Motor neuron (in vitro differentiated cells): Measurements from ENCODE around the gene DCAF15. TPM values are rescaled to one million over a fixed set of nuclear protein-coding genes. Genes with fewer than 3 reads are reported as not detected.
"Not testable (repeated sequence)": the region's sequence is repeated elsewhere in the genome, so short reads cannot be mapped to it uniquely, and the experiment has no call there.

Experiments
- ATAC-seq, 8 experiments: fragments of 200-7000 bp; cut with Tn5 transposase; replicated peaks in 6 of 8; 2 replicates each; pipeline ENCODE4 v1.8.0; 2021; ENCODE audit warnings: mild to moderate bottlenecking in 8 of 8, moderate library complexity in 8 of 8
- H3K27ac ChIP-seq, 2 donors: fragments of 250-450 bp; sonication (Bioruptor Pico); 2 replicates each; pipeline ENCODE4 v1.9.0; 2021; ENCODE audit warnings: antibody characterized with exemption in 2 of 2, mild to moderate bottlenecking in 2 of 2, moderate library complexity in 1 of 2
- H3K4me1 ChIP-seq, 2 donors: fragments of 250-450 bp; sonication (Bioruptor Pico); replicated peaks in 1 of 2; 2 replicates each; pipeline ENCODE4 v1.6.1; 2021; ENCODE audit warnings: antibody characterized with exemption in 2 of 2, mild to moderate bottlenecking in 2 of 2, moderate library complexity in 1 of 2
- H3K4me3 ChIP-seq, 5 donors: fragments of 250-450 bp; sonication (Bioruptor Pico); 2 replicates each; pipeline ENCODE4 v1.9.0; 2021; ENCODE audit warnings: antibody characterized with exemption in 5 of 5, mild to moderate bottlenecking in 5 of 5, moderate library complexity in 4 of 5
- WGBS, 10 experiments: fragments of 450-650 bp; shearing (Covaris generic); methylation state at CpG; one replicate each; pipeline ENCODE4 v1.0.0; 2022; 5-methylcytosine and 5-hydroxymethylcytosine counted together
- in situ Hi-C, 9 experiments: fragments of 400-800 bp; cut with MboI; loops; one replicate each; pipeline ENCODE4 v1.15.0; 2021; ENCODE audit warnings: low sequenced_read_pairs in 9 of 9, low pct_unique_long_range_greater_than_20kb in 2 of 9; ENCODE audit not compliant: unreplicated experiment in 9 of 9
- total RNA-seq, 8 experiments: library from RNA; unstranded; fragments of 300-600 nt; gene quantifications; 2 replicates each; pipeline versions ENCODE4 v1.2.3 to v1.2.4, GENCODE V29; 2022

The DCAF15 gene
- total RNA-seq, 8 experiments from 2014 or later, result 8.4 to 46.5 (median 22.9) TPM

- peaks cover 0 to 8% of the 10 kb centered on the region in 2 donors for H3K4me1 ChIP-seq
- no peak for ATAC-seq
- no peak overlapping the region for H3K4me3 ChIP-seq
- 97 to 100% (median 100%) methylated on average over 1 to 6 of the region's 20 CpGs; no CpG with 5 or more reads in 5 of the 10 experiments for WGBS, 10 experiments
- H3K27ac ChIP-seq, result no peak overlapping the region
- in situ Hi-C loops, result no loop called here
Measured at GRCh38 chr19:13965926-13966683, 13.8 kb downstream of the DCAF15 start.

- no CpG with 5 or more reads among the region's 14 CpGs for WGBS, 10 experiments
- no peak for ATAC-seq
- no peak overlapping the region for H3K27ac ChIP-seq
- H3K4me3 ChIP-seq, result no peak overlapping the region
- in situ Hi-C loops, result no loop called here
- H3K4me1 ChIP-seq, result peaks cover 0 to 6% of the 10 kb centered on the region in 2 donors
Measured at GRCh38 chr19:13966684-13967128, 14.4 kb downstream of the DCAF15 start.

GRCh38 chr19:13967206-13967605 lies 14.9 kb downstream of the DCAF15 start:
- H3K4me3 ChIP-seq, ATAC-seq, H3K27ac ChIP-seq, H3K4me1 ChIP-seq, in situ Hi-C loops: not testable (repeated sequence)
- 85 to 93% (median 88%) methylated on average over 4 to 8 of the region's 8 CpGs; no CpG with 5 or more reads in 5 of the 10 experiments for WGBS, 10 experiments

- no peak overlapping the region for H3K27ac ChIP-seq
- H3K4me1 ChIP-seq, result no peaks in the 10 kb centered on the region
- no peak for ATAC-seq
- H3K4me3 ChIP-seq, result no peak overlapping the region
- in situ Hi-C loops, result no loop called here
- WGBS, 10 experiments, result 71 to 100% (median 82%) methylated on average over 2 to 4 of the region's 22 CpGs; no CpG with 5 or more reads in 7 of the 10 experiments
Measured at GRCh38 chr19:13968383-13968935, 16.1 kb downstream of the DCAF15 start.

GRCh38 chr19:13968999-13969398 lies 16.7 kb downstream of the DCAF15 start:
- ATAC-seq, result no peak
- Histone ChIP-seq H3K27ac (no peak overlapping the region), H3K4me3 (no peak overlapping the region), H3K4me1 (no peaks in the 10 kb centered on the region)
- in situ Hi-C loops, result no loop called here
- 90 to 100% (median 96%) methylated on average over 1 to 13 of the region's 18 CpGs; no CpG with 5 or more reads in 4 of the 10 experiments for WGBS, 10 experiments

GRCh38 chr19:13969897-13970296 lies 17.6 kb downstream of the DCAF15 start:
- Histone ChIP-seq H3K4me3 (no peak overlapping the region), H3K4me1 (no peaks in the 10 kb centered on the region), H3K27ac (no peak overlapping the region)
- in situ Hi-C loops, result no loop called here
- peak in 1 of 8 experiments; percentile 12 for ATAC-seq
- 100% methylated on average over 3 to 8 of the region's 18 CpGs; no CpG with 5 or more reads in 8 of the 10 experiments for WGBS, 10 experiments

- H3K4me3 ChIP-seq, H3K4me1 ChIP-seq, H3K27ac ChIP-seq, in situ Hi-C loops, ATAC-seq: not testable (repeated sequence)
- 74 to 100% (median 95%) methylated on average over 1 to 8 of the region's 15 CpGs; no CpG with 5 or more reads in 3 of the 10 experiments for WGBS, 10 experiments
Measured at GRCh38 chr19:13971868-13972267, 19.6 kb downstream of the DCAF15 start.

GRCh38 chr19:13972368-13973155 lies 20.3 kb downstream of the DCAF15 start:
- H3K27ac ChIP-seq, result no peak overlapping the region
- WGBS, 10 experiments, result 70 to 100% (median 89%) methylated on average over 2 to 6 of the region's 37 CpGs; no CpG with 5 or more reads in 5 of the 10 experiments
- in situ Hi-C loops, result no loop called here
- no peaks in the 10 kb centered on the region for H3K4me1 ChIP-seq
- ATAC-seq, result no peak
- H3K4me3 ChIP-seq, result no peak overlapping the region

GRCh38 chr19:13973479-13973878 lies 21.2 kb downstream of the DCAF15 start:
- ATAC-seq, H3K4me1 ChIP-seq, in situ Hi-C loops, H3K27ac ChIP-seq, H3K4me3 ChIP-seq: not testable (repeated sequence)
- WGBS, 10 experiments, result 83 to 100% (median 100%) methylated on average over 1 to 3 of the region's 3 CpGs; no CpG with 5 or more reads in 3 of the 10 experiments

- H3K4me3 ChIP-seq, result no peak overlapping the region
- 10 to 79% (median 52%) methylated on average over 3 to 9 of the region's 12 CpGs; no CpG with 5 or more reads in 1 of the 10 experiments for WGBS, 10 experiments
- in situ Hi-C loops, result no loop called here
- no peak overlapping the region for H3K27ac ChIP-seq
- H3K4me1 ChIP-seq, result peaks cover 2 to 5% of the 10 kb centered on the region in 2 donors
- ATAC-seq, result peak in 4 of 8 experiments; percentile 12 to 49 (median 32)
Measured at GRCh38 chr19:13974073-13974472, 21.8 kb downstream of the DCAF15 start.

GRCh38 chr19:13975870-13976269 lies 23.6 kb downstream of the DCAF15 start:
- Histone ChIP-seq H3K4me3 (no peak overlapping the region), H3K4me1 (peaks cover 10% of the 10 kb centered on the region in 2 donors), H3K27ac (no peak overlapping the region)
- in situ Hi-C loops, result no loop called here
- no peak for ATAC-seq
- WGBS, 10 experiments, result 81 to 100% (median 93%) methylated on average over 1 to 8 of the region's 11 CpGs; no CpG with 5 or more reads in 2 of the 10 experiments

GRCh38 chr19:13976446-13976845 lies 24.1 kb downstream of the DCAF15 start:
- WGBS, 10 experiments, result 60 to 95% (median 79%) methylated on average over 1 to 9 of the region's 12 CpGs; no CpG with 5 or more reads in 4 of the 10 experiments
- Histone ChIP-seq H3K4me3 (no peak overlapping the region), H3K4me1 (peaks cover 10% of the 10 kb centered on the region in 2 donors), H3K27ac (no peak overlapping the region)
- in situ Hi-C loops, result no loop called here
- no peak for ATAC-seq

- in situ Hi-C loops, result no loop called here
- Histone ChIP-seq H3K4me1 (peaks cover 10% of the 10 kb centered on the region in 2 donors), H3K4me3 (no peak overlapping the region), H3K27ac (no peak overlapping the region)
- WGBS, 10 experiments, result 60 to 90% (median 80%) methylated on average over 1 to 2 of the region's 12 CpGs; no CpG with 5 or more reads in 7 of the 10 experiments
- ATAC-seq, result no peak
Measured at GRCh38 chr19:13977803-13978202, 25.5 kb downstream of the DCAF15 start.
